NB4 (cell line): Measurements from ENCODE around the gene NKD1.

Experiments used
- POLR2A ChIP-seq: IDR thresholded peaks from 2 replicates; pipeline ENCODE4 v1.6.1; 2011; ENCODE audit warnings: mild to moderate bottlenecking; ENCODE audit not compliant: insufficient read length; ENCODE audit errors: extremely low read depth
- TF ChIP-seq, protein P1 (sequence below): IDR thresholded peaks from one replicate; pipeline ENCODE4 v1.5.1; 2012; ENCODE audit warnings: low read depth, low read length

DNA sequence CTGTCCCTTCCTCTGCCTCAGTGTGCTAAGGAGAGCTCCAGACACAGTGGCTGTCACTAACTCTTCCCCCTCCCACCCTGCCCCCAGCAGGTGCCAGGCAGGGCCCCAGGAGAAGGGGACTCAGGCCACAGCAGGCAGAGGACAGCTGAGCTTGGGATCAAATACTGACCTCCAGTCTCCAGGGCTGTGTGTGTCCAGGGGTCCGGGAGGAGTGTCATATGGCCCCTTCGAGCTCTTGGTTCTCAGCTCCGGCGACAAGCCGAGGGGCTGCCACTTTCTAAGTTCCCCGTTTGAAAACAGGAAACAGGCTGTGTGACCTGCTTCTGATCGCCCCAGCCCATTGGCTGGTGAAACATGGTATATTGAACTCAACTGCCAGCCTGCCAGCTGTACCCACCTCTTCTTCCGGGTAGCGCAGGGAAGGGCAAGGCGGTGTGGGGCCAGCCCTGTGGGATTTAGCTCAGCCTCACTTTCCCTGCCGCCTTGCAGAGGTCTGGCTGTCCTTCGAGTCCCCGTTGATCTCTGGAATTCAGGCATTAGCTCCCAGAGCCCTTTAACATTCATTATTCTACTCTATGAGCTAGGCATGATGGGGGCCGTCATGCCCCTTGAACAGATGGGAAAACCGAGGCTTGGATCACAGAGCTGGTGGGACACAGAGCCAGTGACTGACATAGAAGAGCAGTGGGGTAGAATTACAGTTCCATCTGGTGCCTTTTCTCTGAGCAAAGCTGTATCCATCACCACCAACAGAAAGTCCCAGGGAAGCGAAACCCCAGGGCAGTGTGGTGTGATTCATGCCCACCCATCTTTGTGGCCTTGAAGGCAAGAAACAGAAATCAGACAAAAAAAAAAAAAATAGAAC lies 133.1 kb downstream of the NKD1 start, which contains the start of gene SNX20:
- peak; percentile 54 for TF ChIP-seq POLR2A
- TF ChIP-seq, protein P1, sequence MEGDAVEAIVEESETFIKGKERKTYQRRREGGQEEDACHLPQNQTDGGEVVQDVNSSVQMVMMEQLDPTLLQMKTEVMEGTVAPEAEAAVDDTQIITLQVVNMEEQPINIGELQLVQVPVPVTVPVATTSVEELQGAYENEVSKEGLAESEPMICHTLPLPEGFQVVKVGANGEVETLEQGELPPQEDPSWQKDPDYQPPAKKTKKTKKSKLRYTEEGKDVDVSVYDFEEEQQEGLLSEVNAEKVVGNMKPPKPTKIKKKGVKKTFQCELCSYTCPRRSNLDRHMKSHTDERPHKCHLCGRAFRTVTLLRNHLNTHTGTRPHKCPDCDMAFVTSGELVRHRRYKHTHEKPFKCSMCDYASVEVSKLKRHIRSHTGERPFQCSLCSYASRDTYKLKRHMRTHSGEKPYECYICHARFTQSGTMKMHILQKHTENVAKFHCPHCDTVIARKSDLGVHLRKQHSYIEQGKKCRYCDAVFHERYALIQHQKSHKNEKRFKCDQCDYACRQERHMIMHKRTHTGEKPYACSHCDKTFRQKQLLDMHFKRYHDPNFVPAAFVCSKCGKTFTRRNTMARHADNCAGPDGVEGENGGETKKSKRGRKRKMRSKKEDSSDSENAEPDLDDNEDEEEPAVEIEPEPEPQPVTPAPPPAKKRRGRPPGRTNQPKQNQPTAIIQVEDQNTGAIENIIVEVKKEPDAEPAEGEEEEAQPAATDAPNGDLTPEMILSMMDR = no peak
